ENCODE measurements around the gene SLC25A26. TPM values are rescaled to one million over a fixed set of nuclear protein-coding genes. Genes with fewer than 3 reads are reported as not detected.

Gene SLC25A26
- total RNA-seq, 1 donor from 2014 or later, result 17.7 TPM

DNA sequence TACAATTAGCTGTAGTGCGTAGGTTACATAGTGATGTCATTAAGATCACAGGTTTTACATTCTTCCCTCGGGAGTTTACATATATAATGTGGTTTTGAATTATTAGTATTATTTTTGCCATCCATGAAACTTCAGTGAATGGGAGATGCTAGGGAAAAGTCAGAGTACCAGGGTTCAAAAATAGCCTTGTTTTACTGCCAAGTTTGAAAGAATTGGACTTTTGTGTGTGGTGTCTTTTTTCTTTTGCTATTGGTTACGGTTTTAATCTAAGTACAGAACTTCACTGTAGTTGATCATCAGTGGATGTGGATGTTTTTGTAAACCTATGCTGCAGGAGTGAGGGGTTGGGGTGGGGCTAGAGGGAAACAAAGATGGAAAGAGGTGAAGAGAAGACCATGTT lies 20.7 kb downstream of the SLC25A26 start:
- Mint-ChIP-seq H3K27me3 (ENCODE audit: unreplicated experiment) (no peaks in the 10 kb centered on the region), H3K27ac (ENCODE audit: unreplicated experiment) (no peak overlapping the region), H3K9me3 (ENCODE audit: unreplicated experiment) (peaks cover 4% of the 10 kb centered on the region), H3K4me3 (ENCODE audit: unreplicated experiment) (no peak overlapping the region), H3K4me1 (ENCODE audit: unreplicated experiment) (no peaks in the 10 kb centered on the region), H3K36me3 (ENCODE audit: unreplicated experiment) (peaks cover 30% of the 10 kb centered on the region)
- TF ChIP-seq, protein P1, sequence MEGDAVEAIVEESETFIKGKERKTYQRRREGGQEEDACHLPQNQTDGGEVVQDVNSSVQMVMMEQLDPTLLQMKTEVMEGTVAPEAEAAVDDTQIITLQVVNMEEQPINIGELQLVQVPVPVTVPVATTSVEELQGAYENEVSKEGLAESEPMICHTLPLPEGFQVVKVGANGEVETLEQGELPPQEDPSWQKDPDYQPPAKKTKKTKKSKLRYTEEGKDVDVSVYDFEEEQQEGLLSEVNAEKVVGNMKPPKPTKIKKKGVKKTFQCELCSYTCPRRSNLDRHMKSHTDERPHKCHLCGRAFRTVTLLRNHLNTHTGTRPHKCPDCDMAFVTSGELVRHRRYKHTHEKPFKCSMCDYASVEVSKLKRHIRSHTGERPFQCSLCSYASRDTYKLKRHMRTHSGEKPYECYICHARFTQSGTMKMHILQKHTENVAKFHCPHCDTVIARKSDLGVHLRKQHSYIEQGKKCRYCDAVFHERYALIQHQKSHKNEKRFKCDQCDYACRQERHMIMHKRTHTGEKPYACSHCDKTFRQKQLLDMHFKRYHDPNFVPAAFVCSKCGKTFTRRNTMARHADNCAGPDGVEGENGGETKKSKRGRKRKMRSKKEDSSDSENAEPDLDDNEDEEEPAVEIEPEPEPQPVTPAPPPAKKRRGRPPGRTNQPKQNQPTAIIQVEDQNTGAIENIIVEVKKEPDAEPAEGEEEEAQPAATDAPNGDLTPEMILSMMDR (IDR thresholded peaks at IDR 0.05), result no peak
- no peak for DNase-seq (ENCODE audit: extremely low spot score, unreplicated experiment)

DNA sequence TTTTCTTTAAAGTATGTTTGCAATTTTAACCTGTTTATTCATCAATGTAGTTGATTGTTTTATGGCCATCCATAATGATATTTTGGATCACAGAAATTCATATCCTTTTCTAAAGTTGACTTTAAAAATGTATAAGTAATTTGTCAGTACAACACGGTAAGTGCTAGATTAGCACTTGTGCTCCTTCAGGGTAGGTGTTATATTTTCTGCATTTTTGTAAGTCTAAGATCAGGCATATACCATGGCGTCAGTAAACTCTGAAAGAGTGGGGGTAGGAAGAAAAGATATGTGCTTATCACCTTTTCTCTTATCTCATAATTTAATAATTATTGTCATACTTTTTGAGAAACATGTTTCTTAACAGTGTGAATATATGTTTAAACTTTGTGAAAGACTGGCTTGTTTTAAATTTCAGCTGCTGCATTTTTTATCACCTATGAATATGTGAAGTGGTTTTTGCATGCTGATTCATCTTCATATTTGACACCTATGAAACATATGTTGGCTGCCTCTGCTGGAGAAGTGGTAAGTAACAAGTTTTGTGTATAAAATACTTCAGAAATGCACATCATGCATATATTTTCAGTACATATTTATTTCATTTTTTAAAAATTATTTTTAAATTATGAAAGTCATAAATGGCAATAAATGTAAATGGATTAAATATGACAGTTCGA lies 22.1 kb downstream of the SLC25A26 start:
- Mint-ChIP-seq H3K27me3 (ENCODE audit: unreplicated experiment) (no peaks in the 10 kb centered on the region), H3K4me1 (ENCODE audit: unreplicated experiment) (no peaks in the 10 kb centered on the region), H3K9me3 (ENCODE audit: unreplicated experiment) (peaks cover 4% of the 10 kb centered on the region), H3K27ac (ENCODE audit: unreplicated experiment) (no peak overlapping the region), H3K4me3 (ENCODE audit: unreplicated experiment) (no peak overlapping the region), H3K36me3 (ENCODE audit: unreplicated experiment) (peaks cover 30% of the 10 kb centered on the region)
- TF ChIP-seq, protein P1 (IDR thresholded peaks at IDR 0.05), result no peak
- no peak for DNase-seq (ENCODE audit: extremely low spot score, unreplicated experiment)

DNA sequence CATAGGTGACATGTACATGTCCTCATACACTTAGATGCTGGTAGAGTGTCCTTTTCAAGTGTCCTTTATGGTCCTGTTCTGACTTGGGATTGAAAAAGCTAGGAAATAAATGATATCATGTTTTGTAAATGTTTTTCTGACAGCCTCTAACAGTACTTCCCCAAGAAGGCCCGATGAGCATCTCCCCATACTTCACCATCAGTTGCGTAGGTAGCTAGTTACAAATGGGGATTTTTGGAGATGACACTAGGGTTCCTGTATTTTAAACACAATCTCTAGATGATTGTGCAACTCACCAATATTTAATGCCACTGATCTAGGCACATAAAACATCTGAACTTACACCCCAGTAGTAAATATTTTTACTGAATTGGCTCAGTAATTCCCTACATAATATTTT lies 27.8 kb downstream of the SLC25A26 start:
- H3K4me3 Mint-ChIP-seq (ENCODE audit: unreplicated experiment), result no peak overlapping the region
- peaks cover 22% of the 10 kb centered on the region for H3K36me3 Mint-ChIP-seq (ENCODE audit: unreplicated experiment)
- no peaks in the 10 kb centered on the region for H3K27me3 Mint-ChIP-seq (ENCODE audit: unreplicated experiment)
- H3K27ac Mint-ChIP-seq (ENCODE audit: unreplicated experiment), result no peak overlapping the region
- TF ChIP-seq, protein P1 (IDR thresholded peaks at IDR 0.05), result no peak
- H3K9me3 Mint-ChIP-seq (ENCODE audit: unreplicated experiment), result no peaks in the 10 kb centered on the region
- DNase-seq (ENCODE audit: extremely low spot score, unreplicated experiment), result no peak
- H3K4me1 Mint-ChIP-seq (ENCODE audit: unreplicated experiment), result peaks cover 10% of the 10 kb centered on the region

DNA sequence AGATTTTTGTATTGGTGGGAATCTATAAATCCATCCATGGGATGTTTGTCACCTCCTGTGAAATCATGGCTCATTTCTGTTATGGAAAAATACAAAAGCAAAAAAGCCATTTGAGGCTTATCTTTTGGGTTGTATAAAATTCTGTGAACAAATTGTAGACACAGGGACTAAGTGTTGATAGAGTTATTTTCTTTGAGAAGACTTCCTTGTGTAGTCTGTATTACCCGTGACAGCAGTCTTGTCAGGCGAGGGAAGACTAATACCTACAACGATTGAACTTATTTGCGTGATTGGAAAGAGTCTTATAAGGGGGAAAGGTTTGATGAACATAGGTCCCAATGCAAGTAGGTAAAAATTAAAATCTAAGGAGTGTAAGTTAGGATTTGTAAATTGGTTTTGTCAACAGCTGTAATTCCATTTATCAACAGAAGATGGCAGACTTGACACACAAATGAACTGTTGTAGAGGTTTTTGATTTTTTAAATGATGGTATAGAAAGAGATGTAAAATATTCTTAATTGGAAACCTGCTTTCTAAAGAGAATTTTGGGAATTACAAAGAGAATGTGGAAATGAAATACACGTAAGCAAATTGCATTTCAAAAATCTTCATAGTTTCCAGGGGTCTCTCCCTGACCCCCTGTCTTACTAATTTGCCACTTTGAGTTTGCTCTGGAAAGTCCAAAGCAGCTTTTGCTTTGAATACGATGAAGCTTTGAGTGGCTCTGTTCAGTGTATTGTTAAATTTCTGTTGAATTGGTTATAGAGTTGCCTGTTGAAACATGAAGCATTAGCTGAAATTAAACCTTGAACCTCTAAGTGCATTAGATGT lies 33.2 kb downstream of the SLC25A26 start:
- Mint-ChIP-seq H3K4me1 (ENCODE audit: unreplicated experiment) (peaks cover 24% of the 10 kb centered on the region), H3K27me3 (ENCODE audit: unreplicated experiment) (no peaks in the 10 kb centered on the region), H3K36me3 (ENCODE audit: unreplicated experiment) (peaks cover 11% of the 10 kb centered on the region), H3K4me3 (ENCODE audit: unreplicated experiment) (no peak overlapping the region), H3K27ac (ENCODE audit: unreplicated experiment) (no peak overlapping the region), H3K9me3 (ENCODE audit: unreplicated experiment) (no peaks in the 10 kb centered on the region)
- TF ChIP-seq, protein P1 (IDR thresholded peaks at IDR 0.05), result peak; percentile 73
- no peak for DNase-seq (ENCODE audit: extremely low spot score, unreplicated experiment)

DNA sequence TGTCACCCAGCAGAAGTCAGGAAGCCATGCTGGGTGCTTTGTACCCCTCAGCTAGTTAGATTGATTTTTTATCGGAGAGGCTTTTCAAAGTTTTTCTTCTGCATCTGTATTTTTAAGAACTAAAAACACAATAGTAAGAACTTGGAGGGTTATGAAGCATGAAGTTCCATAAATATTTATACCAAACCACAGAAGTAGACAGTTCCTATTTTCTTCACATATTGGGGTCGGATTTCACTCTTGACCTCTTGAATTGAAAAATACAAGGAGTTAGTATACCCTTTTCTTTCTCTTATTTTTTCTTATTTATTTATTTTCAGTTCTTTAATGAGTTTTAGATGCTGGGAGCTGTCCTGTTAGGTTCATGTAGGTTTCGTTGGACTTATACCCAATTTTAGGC lies 35.1 kb downstream of the SLC25A26 start:
- Mint-ChIP-seq H3K4me1 (ENCODE audit: unreplicated experiment) (peaks cover 14% of the 10 kb centered on the region), H3K4me3 (ENCODE audit: unreplicated experiment) (no peak overlapping the region), H3K27me3 (ENCODE audit: unreplicated experiment) (no peaks in the 10 kb centered on the region), H3K27ac (ENCODE audit: unreplicated experiment) (no peak overlapping the region), H3K36me3 (ENCODE audit: unreplicated experiment) (peaks cover 5% of the 10 kb centered on the region), H3K9me3 (ENCODE audit: unreplicated experiment) (no peaks in the 10 kb centered on the region)
- DNase-seq (ENCODE audit: extremely low spot score, unreplicated experiment), result no peak
- TF ChIP-seq, protein P1 (IDR thresholded peaks at IDR 0.05), result no peak

All from osteocyte (in vitro differentiated cells).